T-cell (primary cell): Measurements from ENCODE around the gene GAK. TPM values are rescaled to one million over a fixed set of nuclear protein-coding genes. Genes with fewer than 3 reads are reported as not detected.

Experiments
- ATAC-seq, 4 experiments: fragments of 200-7000 bp in 3 of 4; fragments of 150-1000 bp in 1 of 4; cut with Tn5 transposase; replicated peaks in 1 of 4; 1 replicate in 3 of 4; 2 replicates in 1 of 4; pipeline ENCODE4 v1.10.0; 2021; ENCODE audit warnings: moderate library complexity in 3 of 4, mild to moderate bottlenecking in 2 of 4, moderate number of reproducible peaks in 1 of 4
- CTCF ChIA-PET, 2 donors: fragments of 300-600 bp; sonication (Branson Sonifier 250); formaldehyde crosslinking; loops; one replicate each; lab custom pipeline; 2022; ENCODE audit warnings: antibody characterized with exemption in 2 of 2; lab: Charles Lee
- POLR2A ChIA-PET, 2 donors: fragments of 300-600 bp; sonication (Branson Sonifier 250); formaldehyde crosslinking; loops; one replicate each; lab custom pipeline; 2022; ENCODE audit warnings: antibody characterized with exemption in 2 of 2; lab: Charles Lee
- DNase-seq, 35 experiments: peaks; one replicate each; pipeline versions ENCODE4 v3.0.0 to v3.0.0-alpha.2; 2013 to 2023
- H3K27ac ChIP-seq: one replicate; pipeline ENCODE4 v1.5.1; 2013; ENCODE audit warnings: low read length
- H3K27me3 ChIP-seq, 2 experiments: replicated peaks in 1 of 2; 1 replicate in 1 of 2; 2 replicates in 1 of 2; pipeline versions ENCODE4 v1.6.1 to v1.7.0; 2013; ENCODE audit warnings: low read length in 1 of 2, mixed read lengths in 1 of 2; ENCODE audit not compliant: control insufficient read depth in 2 of 2, insufficient read depth in 2 of 2; ENCODE audit errors: extremely low read depth in 1 of 2
- H3K36me3 ChIP-seq, 2 donors: 1 replicate in 1 of 2; 2 replicates in 1 of 2; pipeline versions ENCODE4 v1.6.1 to v1.7.0; 2013; ENCODE audit warnings: low read length in 1 of 2; ENCODE audit not compliant: control insufficient read depth in 2 of 2, insufficient read depth in 1 of 2; ENCODE audit errors: extremely low read depth in 1 of 2
- H3K4me1 ChIP-seq, 2 experiments: 1 replicate in 1 of 2; 2 replicates in 1 of 2; pipeline versions ENCODE4 v1.6.1 to v1.7.0; 2013; ENCODE audit warnings: low read length in 2 of 2, mixed read lengths in 1 of 2; ENCODE audit not compliant: insufficient read depth in 2 of 2, control insufficient read depth in 1 of 2; ENCODE audit errors: extremely low read depth in 1 of 2
- H3K4me3 ChIP-seq, 2 donors: 1 replicate in 1 of 2; 2 replicates in 1 of 2; pipeline versions ENCODE4 v1.5.1 to v1.7.0; 2013; ENCODE audit warnings: mild to moderate bottlenecking in 2 of 2, low read length in 1 of 2, moderate library complexity in 1 of 2; ENCODE audit not compliant: control insufficient read depth in 1 of 2; ENCODE audit errors: extremely low read depth in 1 of 2
- H3K9me3 ChIP-seq: 2 replicates; pipeline ENCODE4 v1.7.0; 2013
- H3K27ac Mint-ChIP-seq, 2 donors: one replicate each; pipeline ENCODE4 v1.8.0; 2020 to 2021; ENCODE audit warnings: mild to moderate bottlenecking in 2 of 2, mixed read lengths in 2 of 2
- H3K27me3 Mint-ChIP-seq, 2 donors: one replicate each; pipeline ENCODE4 v1.8.0; 2021 to 2022; ENCODE audit warnings: mixed read lengths in 2 of 2
- H3K36me3 Mint-ChIP-seq: one replicate; pipeline ENCODE4 v1.8.0; 2021; ENCODE audit warnings: mixed read lengths
- H3K4me1 Mint-ChIP-seq, 3 donors: one replicate each; pipeline ENCODE4 v1.8.0; 2020 to 2022; ENCODE audit warnings: mixed read lengths in 3 of 3, mild to moderate bottlenecking in 1 of 3
- H3K4me3 Mint-ChIP-seq, 3 donors: one replicate each; pipeline ENCODE4 v1.8.0; 2020 to 2022; ENCODE audit warnings: mild to moderate bottlenecking in 3 of 3, mixed read lengths in 3 of 3, moderate library complexity in 3 of 3
- H3K9me3 Mint-ChIP-seq, 3 donors: one replicate each; pipeline ENCODE4 v1.8.0; 2020 to 2022; ENCODE audit warnings: mixed read lengths in 3 of 3
- WGBS: methylation state at CpG from one replicate; pipeline ENCODE4 v1.1.5; 2013; ENCODE audit warnings: missing lambda C conversion rate; ENCODE audit not compliant: insufficient coverage; 5-methylcytosine and 5-hydroxymethylcytosine counted together
- total RNA-seq, 35 experiments: library from RNA in 6 of 35; stranded (reverse) in 6 of 35; fragments of 120-200 nt in 1 of 35; gene quantifications; one replicate each; pipeline versions ENCODE4 v1.2.1 to v1.2.4 and lab custom pipeline; 2013 to 2026

Gene GAK
- total RNA-seq, 5 donors from 2014 or later (not counting 1 experiment from before 2014, with no cell fraction given), result 182 to 225 (median 218) TPM

GRCh38 chr4:892780-893179, 39.3 kb downstream of the GAK start:
- DNase-seq (no peak), ATAC-seq (no peak)
- H3K4me1 ChIP-seq, result no peaks in the 10 kb centered on the region
- Mint-ChIP-seq H3K4me3 (no peak overlapping the region), H3K27ac (no peak overlapping the region), H3K4me1 (peaks cover 0 to 9% (median 0%) of the 10 kb centered on the region in 3 donors), H3K27me3 (no peaks in the 10 kb centered on the region), H3K9me3 (no peaks in the 10 kb centered on the region), H3K36me3 (peaks cover 17% of the 10 kb centered on the region)
- ChIA-PET CTCF (no interaction called here), POLR2A (no interaction called here)
- no peaks in the 10 kb centered on the region for H3K27me3 ChIP-seq
- no peaks in the 10 kb centered on the region for H3K9me3 ChIP-seq
- no peak overlapping the region for H3K4me3 ChIP-seq
- 95% methylated on average over 7 of the region's 10 CpGs for WGBS
- H3K36me3 ChIP-seq, result peaks cover 33 to 66% of the 10 kb centered on the region in 2 donors
- H3K27ac ChIP-seq, result no peak overlapping the region

- H3K27ac Mint-ChIP-seq, result no peak overlapping the region
- peaks cover 0 to 9% (median 2%) of the 10 kb centered on the region in 3 donors for H3K4me1 Mint-ChIP-seq
- H3K27me3 Mint-ChIP-seq, result no peaks in the 10 kb centered on the region
- ChIA-PET CTCF (no interaction called here), POLR2A (no interaction called here)
- no peak overlapping the region for H3K4me3 Mint-ChIP-seq
- Histone ChIP-seq H3K27ac (no peak overlapping the region), H3K4me1 (no peaks in the 10 kb centered on the region), H3K4me3 (no peak overlapping the region), H3K9me3 (no peaks in the 10 kb centered on the region), H3K27me3 (no peaks in the 10 kb centered on the region), H3K36me3 (peaks cover 30 to 57% of the 10 kb centered on the region in 2 donors)
- 93% methylated on average over 8 of the region's 10 CpGs for WGBS
- ATAC-seq (peak in 1 of 4 experiments; percentile 12), DNase-seq (peak in 1 of 35 experiments; percentile 19)
- H3K9me3 Mint-ChIP-seq, result no peaks in the 10 kb centered on the region
- H3K36me3 Mint-ChIP-seq, result peaks cover 22% of the 10 kb centered on the region
Observed at GRCh38 chr4:891747-892146, 40.4 kb downstream of the GAK start.

DNA sequence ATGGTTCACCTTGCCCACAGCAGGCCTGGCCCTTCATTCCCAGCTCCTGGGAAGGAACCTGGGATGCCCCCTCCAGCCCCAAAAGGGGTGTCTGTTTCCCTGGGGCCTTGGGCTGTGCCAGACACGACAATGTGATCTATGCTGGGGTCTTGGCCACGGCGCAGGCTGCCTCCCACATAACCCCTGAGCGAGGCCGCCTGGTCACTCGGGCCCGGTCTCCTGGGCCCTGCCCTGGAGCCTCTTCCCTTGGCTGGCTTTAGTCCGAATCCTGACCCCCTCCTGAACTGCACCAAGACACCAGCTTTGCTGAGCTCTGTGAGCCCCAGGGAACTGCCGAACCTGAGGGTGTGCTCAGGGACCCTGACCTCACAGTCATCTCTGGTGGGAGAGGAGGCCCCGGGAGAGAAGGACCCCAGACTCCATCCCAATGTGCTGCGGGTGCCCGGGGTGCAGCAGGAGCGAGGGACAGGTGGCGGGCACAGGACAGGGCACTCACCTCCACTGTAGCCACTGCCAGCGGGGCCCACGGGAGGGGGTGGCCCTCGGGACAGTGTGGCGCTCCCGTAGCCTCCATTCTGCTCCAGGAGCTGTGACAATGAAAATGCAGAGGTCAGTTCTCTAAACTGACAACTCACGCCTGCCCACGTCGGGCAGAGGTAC, 42.0 kb downstream of the GAK start:
- no peak overlapping the region for H3K27ac ChIP-seq
- DNase-seq, result no peak
- peaks cover 44 to 60% of the 10 kb centered on the region in 2 donors for H3K36me3 ChIP-seq
- ChIA-PET POLR2A (no interaction called here), CTCF (no interaction called here)
- no peaks in the 10 kb centered on the region for H3K9me3 ChIP-seq
- H3K4me1 ChIP-seq, result no peaks in the 10 kb centered on the region
- no peak for ATAC-seq
- no peaks in the 10 kb centered on the region for H3K9me3 Mint-ChIP-seq
- peaks cover 0 to 8% (median 2%) of the 10 kb centered on the region in 3 donors for H3K4me1 Mint-ChIP-seq
- 98% methylated on average over 21 of the region's 22 CpGs for WGBS
- H3K27me3 Mint-ChIP-seq, result no peaks in the 10 kb centered on the region
- H3K27ac Mint-ChIP-seq, result no peak overlapping the region
- H3K4me3 ChIP-seq, result no peak overlapping the region
- H3K4me3 Mint-ChIP-seq, result no peak overlapping the region
- H3K27me3 ChIP-seq, result no peaks in the 10 kb centered on the region
- peaks cover 22% of the 10 kb centered on the region for H3K36me3 Mint-ChIP-seq

GRCh38 chr4:889516-889915, 42.6 kb downstream of the GAK start:
- 98% methylated on average over 13 of the region's 16 CpGs for WGBS
- Histone ChIP-seq H3K27ac (no peak overlapping the region), H3K4me1 (no peaks in the 10 kb centered on the region), H3K4me3 (no peak overlapping the region), H3K9me3 (no peaks in the 10 kb centered on the region), H3K27me3 (no peaks in the 10 kb centered on the region), H3K36me3 (peaks cover 46 to 64% of the 10 kb centered on the region in 2 donors)
- Mint-ChIP-seq H3K4me3 (no peak overlapping the region), H3K9me3 (no peaks in the 10 kb centered on the region), H3K27ac (no peak overlapping the region), H3K36me3 (peaks cover 22% of the 10 kb centered on the region), H3K27me3 (no peaks in the 10 kb centered on the region), H3K4me1 (peaks cover 0 to 8% (median 2%) of the 10 kb centered on the region in 3 donors)
- DNase-seq, result no peak
- no peak for ATAC-seq
- ChIA-PET CTCF (no interaction called here), POLR2A (no interaction called here)

GRCh38 chr4:888029-888428, 44.1 kb downstream of the GAK start:
- Histone ChIP-seq H3K4me1 (no peaks in the 10 kb centered on the region), H3K27ac (no peak overlapping the region), H3K36me3 (peaks cover 45 to 65% of the 10 kb centered on the region in 2 donors), H3K4me3 (no peak overlapping the region), H3K9me3 (no peaks in the 10 kb centered on the region), H3K27me3 (no peaks in the 10 kb centered on the region)
- ATAC-seq (no peak), DNase-seq (no peak)
- Mint-ChIP-seq H3K27me3 (no peaks in the 10 kb centered on the region), H3K4me3 (no peak overlapping the region), H3K4me1 (peaks cover 0 to 8% (median 2%) of the 10 kb centered on the region in 3 donors), H3K27ac (no peak overlapping the region), H3K9me3 (no peaks in the 10 kb centered on the region), H3K36me3 (peaks cover 22% of the 10 kb centered on the region)
- ChIA-PET POLR2A (no interaction called here), CTCF (no interaction called here)
- WGBS, result 96% methylated on average over 23 of the region's 23 CpGs

- Mint-ChIP-seq H3K27ac (no peak overlapping the region), H3K9me3 (no peaks in the 10 kb centered on the region), H3K4me1 (peaks cover 0 to 8% (median 2%) of the 10 kb centered on the region in 3 donors), H3K27me3 (no peaks in the 10 kb centered on the region), H3K4me3 (no peak overlapping the region), H3K36me3 (peaks cover 22% of the 10 kb centered on the region)
- H3K4me3 ChIP-seq, result no peak overlapping the region
- H3K27ac ChIP-seq, result no peak overlapping the region
- DNase-seq, result no peak
- CTCF ChIA-PET, result no interaction called here
- H3K9me3 ChIP-seq, result no peaks in the 10 kb centered on the region
- no peaks in the 10 kb centered on the region for H3K4me1 ChIP-seq
- peaks cover 45 to 64% of the 10 kb centered on the region in 2 donors for H3K36me3 ChIP-seq
- POLR2A ChIA-PET, result no interaction called here
- ATAC-seq, result no peak
- WGBS, result 96% methylated on average over 63 of the region's 63 CpGs
- H3K27me3 ChIP-seq, result no peaks in the 10 kb centered on the region
Observed at GRCh38 chr4:887034-887763, 44.9 kb downstream of the GAK start.
